H1 (cell line): ENCODE results near the gene SEC16A. TPM values are rescaled to one million over a fixed set of nuclear protein-coding genes. Genes with fewer than 3 reads are reported as not detected.

ENCODE experiments used
- polyA plus RNA-seq, 7 experiments: library from polyadenylated mRNA; depleted of rRNA in 3 of 7; stranded (reverse) in 5 of 7; unstranded in 2 of 7; fragments of >200 nt in 5 of 7; fragments of 200-250 nt in 2 of 7; gene quantifications; 1 replicate in 5 of 7; 2 replicates in 1 of 7; 4 replicates in 1 of 7; pipeline versions ENCODE4 v1.2.1 to v1.2.3, GENCODE V29; 2011 to 2013; ENCODE audit warnings: missing spikeins in 2 of 7, mixed read lengths in 2 of 7
- total RNA-seq: library from RNA; stranded (reverse); fragmentation: NEBNext Ultra II Directional; extraction: Animal tissue kit (Norgen Biotek cat#: 25700); gene quantifications from 2 replicates; pipeline ENCODE4 v1.2.1, GENCODE V29; 2021
- TF ChIP-seq, protein P1 (sequence below): fragments of 300-600 bp; sonication (generic); IDR thresholded peaks from 2 replicates; pipeline ENCODE4 v1.7.1; 2012; ENCODE audit warnings: low read length, moderate library complexity, mild to moderate bottlenecking, inconsistent platforms; ENCODE audit not compliant: insufficient replicate concordance

The SEC16A gene
- total and polyA plus RNA-seq, 2 of the 8 experiments (the other 6 are each of a cell fraction or from before 2014, with no cell fraction given), result 21.6 to 49.0 TPM

DNA sequence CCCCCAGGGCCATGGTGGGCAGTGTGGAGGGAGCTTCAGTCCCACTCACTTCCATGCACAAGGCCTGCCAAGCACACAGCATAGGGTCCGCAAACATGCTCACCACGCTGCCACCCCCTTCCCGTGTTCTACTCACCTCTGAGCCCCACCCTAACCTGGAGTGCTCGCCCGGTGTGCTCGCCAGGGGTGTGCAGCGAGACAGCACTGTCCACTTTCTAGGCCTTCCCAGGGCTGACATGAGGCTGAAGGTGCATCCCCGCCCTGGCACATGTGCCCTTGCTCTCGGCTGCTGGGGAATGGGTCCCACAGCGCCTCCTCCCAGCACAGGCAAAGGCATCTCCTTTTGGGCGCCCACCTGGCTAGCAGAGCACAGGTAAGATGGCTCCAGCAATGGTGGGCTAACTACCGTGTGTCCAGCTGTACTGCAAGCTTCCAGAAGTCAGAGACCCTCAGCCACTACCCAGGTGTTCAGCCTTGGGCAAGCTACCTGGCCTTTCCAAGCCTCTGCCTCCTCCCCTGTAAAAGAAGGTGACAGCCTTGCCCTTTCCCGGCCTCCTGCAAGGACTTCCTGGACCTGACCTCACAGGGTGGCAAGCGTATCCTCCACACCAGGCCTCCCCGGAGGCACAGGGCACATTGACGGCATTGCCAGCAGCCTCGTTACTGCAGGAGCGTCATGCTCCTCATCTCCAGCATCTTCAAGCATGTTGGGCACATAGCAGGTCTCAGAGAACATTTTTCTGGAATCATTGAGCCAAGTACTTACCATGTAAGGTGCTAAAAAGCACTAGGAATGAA, 4.2 kb upstream of the SEC16A start (continued):
- TF ChIP-seq, protein P1, sequence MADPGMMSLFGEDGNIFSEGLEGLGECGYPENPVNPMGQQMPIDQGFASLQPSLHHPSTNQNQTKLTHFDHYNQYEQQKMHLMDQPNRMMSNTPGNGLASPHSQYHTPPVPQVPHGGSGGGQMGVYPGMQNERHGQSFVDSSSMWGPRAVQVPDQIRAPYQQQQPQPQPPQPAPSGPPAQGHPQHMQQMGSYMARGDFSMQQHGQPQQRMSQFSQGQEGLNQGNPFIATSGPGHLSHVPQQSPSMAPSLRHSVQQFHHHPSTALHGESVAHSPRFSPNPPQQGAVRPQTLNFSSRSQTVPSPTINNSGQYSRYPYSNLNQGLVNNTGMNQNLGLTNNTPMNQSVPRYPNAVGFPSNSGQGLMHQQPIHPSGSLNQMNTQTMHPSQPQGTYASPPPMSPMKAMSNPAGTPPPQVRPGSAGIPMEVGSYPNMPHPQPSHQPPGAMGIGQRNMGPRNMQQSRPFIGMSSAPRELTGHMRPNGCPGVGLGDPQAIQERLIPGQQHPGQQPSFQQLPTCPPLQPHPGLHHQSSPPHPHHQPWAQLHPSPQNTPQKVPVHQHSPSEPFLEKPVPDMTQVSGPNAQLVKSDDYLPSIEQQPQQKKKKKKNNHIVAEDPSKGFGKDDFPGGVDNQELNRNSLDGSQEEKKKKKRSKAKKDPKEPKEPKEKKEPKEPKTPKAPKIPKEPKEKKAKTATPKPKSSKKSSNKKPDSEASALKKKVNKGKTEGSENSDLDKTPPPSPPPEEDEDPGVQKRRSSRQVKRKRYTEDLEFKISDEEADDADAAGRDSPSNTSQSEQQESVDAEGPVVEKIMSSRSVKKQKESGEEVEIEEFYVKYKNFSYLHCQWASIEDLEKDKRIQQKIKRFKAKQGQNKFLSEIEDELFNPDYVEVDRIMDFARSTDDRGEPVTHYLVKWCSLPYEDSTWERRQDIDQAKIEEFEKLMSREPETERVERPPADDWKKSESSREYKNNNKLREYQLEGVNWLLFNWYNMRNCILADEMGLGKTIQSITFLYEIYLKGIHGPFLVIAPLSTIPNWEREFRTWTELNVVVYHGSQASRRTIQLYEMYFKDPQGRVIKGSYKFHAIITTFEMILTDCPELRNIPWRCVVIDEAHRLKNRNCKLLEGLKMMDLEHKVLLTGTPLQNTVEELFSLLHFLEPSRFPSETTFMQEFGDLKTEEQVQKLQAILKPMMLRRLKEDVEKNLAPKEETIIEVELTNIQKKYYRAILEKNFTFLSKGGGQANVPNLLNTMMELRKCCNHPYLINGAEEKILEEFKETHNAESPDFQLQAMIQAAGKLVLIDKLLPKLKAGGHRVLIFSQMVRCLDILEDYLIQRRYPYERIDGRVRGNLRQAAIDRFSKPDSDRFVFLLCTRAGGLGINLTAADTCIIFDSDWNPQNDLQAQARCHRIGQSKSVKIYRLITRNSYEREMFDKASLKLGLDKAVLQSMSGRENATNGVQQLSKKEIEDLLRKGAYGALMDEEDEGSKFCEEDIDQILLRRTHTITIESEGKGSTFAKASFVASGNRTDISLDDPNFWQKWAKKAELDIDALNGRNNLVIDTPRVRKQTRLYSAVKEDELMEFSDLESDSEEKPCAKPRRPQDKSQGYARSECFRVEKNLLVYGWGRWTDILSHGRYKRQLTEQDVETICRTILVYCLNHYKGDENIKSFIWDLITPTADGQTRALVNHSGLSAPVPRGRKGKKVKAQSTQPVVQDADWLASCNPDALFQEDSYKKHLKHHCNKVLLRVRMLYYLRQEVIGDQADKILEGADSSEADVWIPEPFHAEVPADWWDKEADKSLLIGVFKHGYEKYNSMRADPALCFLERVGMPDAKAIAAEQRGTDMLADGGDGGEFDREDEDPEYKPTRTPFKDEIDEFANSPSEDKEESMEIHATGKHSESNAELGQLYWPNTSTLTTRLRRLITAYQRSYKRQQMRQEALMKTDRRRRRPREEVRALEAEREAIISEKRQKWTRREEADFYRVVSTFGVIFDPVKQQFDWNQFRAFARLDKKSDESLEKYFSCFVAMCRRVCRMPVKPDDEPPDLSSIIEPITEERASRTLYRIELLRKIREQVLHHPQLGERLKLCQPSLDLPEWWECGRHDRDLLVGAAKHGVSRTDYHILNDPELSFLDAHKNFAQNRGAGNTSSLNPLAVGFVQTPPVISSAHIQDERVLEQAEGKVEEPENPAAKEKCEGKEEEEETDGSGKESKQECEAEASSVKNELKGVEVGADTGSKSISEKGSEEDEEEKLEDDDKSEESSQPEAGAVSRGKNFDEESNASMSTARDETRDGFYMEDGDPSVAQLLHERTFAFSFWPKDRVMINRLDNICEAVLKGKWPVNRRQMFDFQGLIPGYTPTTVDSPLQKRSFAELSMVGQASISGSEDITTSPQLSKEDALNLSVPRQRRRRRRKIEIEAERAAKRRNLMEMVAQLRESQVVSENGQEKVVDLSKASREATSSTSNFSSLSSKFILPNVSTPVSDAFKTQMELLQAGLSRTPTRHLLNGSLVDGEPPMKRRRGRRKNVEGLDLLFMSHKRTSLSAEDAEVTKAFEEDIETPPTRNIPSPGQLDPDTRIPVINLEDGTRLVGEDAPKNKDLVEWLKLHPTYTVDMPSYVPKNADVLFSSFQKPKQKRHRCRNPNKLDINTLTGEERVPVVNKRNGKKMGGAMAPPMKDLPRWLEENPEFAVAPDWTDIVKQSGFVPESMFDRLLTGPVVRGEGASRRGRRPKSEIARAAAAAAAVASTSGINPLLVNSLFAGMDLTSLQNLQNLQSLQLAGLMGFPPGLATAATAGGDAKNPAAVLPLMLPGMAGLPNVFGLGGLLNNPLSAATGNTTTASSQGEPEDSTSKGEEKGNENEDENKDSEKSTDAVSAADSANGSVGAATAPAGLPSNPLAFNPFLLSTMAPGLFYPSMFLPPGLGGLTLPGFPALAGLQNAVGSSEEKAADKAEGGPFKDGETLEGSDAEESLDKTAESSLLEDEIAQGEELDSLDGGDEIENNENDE, result no peak
